IPS DF 6.9 (cell line): ENCODE data around the gene PDE8B.

Source experiments
- DNase-seq: peaks from one replicate; pipeline ENCODE4 v3.0.0-alpha.2; 2013; ENCODE audit warnings: low read depth, low spot score
- H3K27ac ChIP-seq: one replicate; pipeline ENCODE4 v1.5.1; 2013; ENCODE audit warnings: low read length, control low read depth
- H3K27me3 ChIP-seq: 2 replicates; pipeline ENCODE4 v1.6.1; 2013; ENCODE audit warnings: mild to moderate bottlenecking, low read length; ENCODE audit not compliant: control insufficient read depth, insufficient read depth
- H3K36me3 ChIP-seq: 2 replicates; pipeline ENCODE4 v1.6.1; 2013; ENCODE audit warnings: low read length; ENCODE audit not compliant: control insufficient read depth, insufficient read depth
- H3K4me1 ChIP-seq: 2 replicates; pipeline ENCODE4 v1.6.1; 2013; ENCODE audit warnings: low read length; ENCODE audit not compliant: control insufficient read depth, insufficient read depth
- H3K4me3 ChIP-seq: 2 replicates; pipeline ENCODE4 v1.5.1; 2013; ENCODE audit warnings: mild to moderate bottlenecking, low read length
- H3K9me3 ChIP-seq: 2 replicates; pipeline ENCODE4 v1.6.1; 2013; ENCODE audit warnings: low read length, inconsistent platforms; ENCODE audit not compliant: control insufficient read depth, insufficient read depth
- WGBS: extraction: QIAGEN DNeasy Blood & Tissue Kit; methylation state at CpG from one replicate; pipeline ENCODE4 v1.1.7; 2013; ENCODE audit warnings: mixed read lengths, missing lambda C conversion rate; ENCODE audit not compliant: insufficient read length, insufficient coverage; 5-methylcytosine and 5-hydroxymethylcytosine counted together

PDE8B gene

DNA sequence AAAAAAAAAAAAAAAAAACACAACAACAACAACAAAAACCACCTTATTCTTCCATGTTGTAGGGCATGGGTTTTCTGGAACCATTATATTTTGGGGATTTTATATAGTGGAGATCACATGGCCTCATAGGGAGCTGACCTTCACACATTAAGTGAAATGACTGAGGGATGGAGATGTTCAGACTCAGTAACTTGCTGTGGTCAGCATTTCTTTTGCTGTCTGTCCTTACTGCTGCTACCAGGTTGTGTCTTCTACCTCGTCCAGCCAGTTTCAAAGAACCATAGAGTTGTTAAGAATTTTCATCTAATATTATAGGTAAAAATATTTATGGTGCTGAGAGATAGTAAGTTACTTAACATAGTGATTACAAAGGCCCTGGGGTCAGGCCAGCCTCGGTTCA, 107.6 kb downstream of the PDE8B start:
- Histone ChIP-seq H3K36me3 (no peaks in the 10 kb centered on the region), H3K9me3 (no peaks in the 10 kb centered on the region), H3K4me1 (peaks cover 3% of the 10 kb centered on the region), H3K4me3 (no peak overlapping the region), H3K27me3 (no peaks in the 10 kb centered on the region), H3K27ac (no peak overlapping the region)
- no peak for DNase-seq
- WGBS: no CpG with 5 or more reads among the region's 2 CpGs

DNA sequence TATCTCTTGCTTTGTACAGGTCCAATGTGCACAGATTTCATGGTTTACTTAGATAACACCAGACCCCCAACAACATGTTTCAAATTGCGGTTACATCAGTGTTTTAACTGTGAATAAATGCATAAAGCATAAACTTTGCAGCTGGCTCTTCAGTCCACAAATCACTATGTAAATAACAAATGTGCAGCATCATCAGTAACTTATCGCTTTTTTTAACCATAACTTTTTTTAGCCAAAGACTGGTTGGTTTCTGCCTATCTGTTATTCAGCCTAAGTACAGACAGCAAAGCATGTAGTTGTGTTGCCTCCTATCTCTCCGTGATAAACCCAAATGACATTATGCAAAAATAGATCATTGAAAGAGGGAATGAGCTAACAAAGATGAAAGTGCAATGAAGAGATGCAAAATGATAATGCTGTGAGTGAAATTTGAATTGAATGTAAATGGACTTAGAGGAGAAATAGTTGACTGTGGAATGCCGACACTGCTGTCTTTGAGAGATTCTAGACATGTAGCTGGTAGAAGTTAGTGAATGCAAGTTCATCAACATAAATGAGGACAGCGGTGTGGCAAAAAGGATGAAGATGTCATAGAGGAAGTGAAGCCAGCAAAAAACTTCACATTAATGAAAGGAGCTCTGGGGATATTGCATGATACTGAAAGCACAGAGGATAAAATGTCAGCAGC, 108.8 kb downstream of the PDE8B start:
- H3K27me3 ChIP-seq: no peaks in the 10 kb centered on the region
- H3K4me3 ChIP-seq: no peak overlapping the region
- DNase-seq: no peak
- WGBS: no CpG with 5 or more reads among the region's 5 CpGs
- no peak overlapping the region for H3K27ac ChIP-seq
- no peaks in the 10 kb centered on the region for H3K9me3 ChIP-seq
- H3K36me3 ChIP-seq: no peaks in the 10 kb centered on the region
- peaks cover 3% of the 10 kb centered on the region for H3K4me1 ChIP-seq

- no peak for DNase-seq
- H3K4me1 ChIP-seq: peaks cover 3% of the 10 kb centered on the region
Observed at GRCh38 chr5:77321793-77322394, 111.4 kb downstream of the PDE8B start.

DNA sequence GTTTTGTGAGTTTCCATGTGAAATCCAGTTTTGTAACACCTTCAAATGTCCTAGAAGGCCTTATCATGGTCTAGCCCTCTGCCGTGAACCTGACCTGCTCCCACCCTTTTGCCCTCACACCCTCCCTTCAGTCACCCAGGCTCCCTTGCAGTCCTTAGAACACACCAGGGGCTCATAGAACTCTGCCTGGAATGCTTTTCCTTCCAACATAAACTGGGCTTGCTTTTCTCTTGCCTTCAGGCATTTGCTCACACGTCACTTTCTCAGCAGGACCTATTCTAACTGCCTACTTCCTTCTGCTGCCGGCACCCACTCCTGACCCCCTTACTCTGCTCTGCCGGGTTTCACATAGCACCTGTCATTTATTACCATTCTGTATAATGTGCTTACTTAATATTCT, 111.9 kb downstream of the PDE8B start:
- Histone ChIP-seq H3K36me3 (no peaks in the 10 kb centered on the region), H3K4me3 (no peak overlapping the region), H3K27ac (no peak overlapping the region), H3K4me1 (peaks cover 3% of the 10 kb centered on the region), H3K27me3 (no peaks in the 10 kb centered on the region), H3K9me3 (no peaks in the 10 kb centered on the region)
- no CpG with 5 or more reads among the region's 4 CpGs for WGBS
- DNase-seq: no peak

More at GRCh38 chr5:77321793-77322394, 111.4 kb downstream of the PDE8B start:
- Histone ChIP-seq H3K36me3 (no peaks in the 10 kb centered on the region), H3K27me3 (no peaks in the 10 kb centered on the region), H3K27ac (no peak overlapping the region), H3K4me3 (no peak overlapping the region), H3K9me3 (no peaks in the 10 kb centered on the region)
- WGBS: no CpG with 5 or more reads among the region's 4 CpGs

DNA sequence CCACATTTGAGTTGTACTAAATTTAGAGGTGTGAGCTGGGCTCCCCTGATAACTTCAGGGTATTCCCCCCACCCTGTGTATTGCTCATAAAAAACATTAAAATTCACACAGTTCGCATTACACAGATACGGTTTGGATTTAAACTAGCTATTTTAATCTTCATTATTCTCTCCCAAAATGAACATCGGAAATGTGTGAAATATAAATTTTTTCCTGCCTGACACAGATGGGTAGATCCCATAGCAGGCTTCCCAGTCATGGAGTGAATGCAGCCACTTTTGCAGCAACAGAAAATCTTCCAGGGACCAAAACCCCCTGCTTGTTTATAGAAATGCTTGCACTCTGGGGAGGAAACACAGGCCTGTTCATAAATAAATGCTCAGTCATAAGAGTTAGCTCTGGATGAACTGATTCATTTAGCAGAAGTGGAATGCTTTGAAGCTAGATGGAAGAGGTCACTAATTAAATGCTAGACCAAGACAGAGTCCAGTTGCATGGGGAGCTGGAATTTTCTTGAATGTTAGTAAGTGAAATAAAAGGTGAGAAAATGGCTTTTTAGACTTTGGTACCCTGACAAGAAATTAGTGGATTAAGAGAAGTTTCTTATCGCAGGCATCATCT, 115.6 kb downstream of the PDE8B start:
- WGBS: no CpG with 5 or more reads among the region's 4 CpGs
- H3K9me3 ChIP-seq: no peaks in the 10 kb centered on the region
- H3K36me3 ChIP-seq: no peaks in the 10 kb centered on the region
- no peaks in the 10 kb centered on the region for H3K27me3 ChIP-seq
- no peak overlapping the region for H3K27ac ChIP-seq
- peaks cover 3% of the 10 kb centered on the region for H3K4me1 ChIP-seq
- DNase-seq: no peak
- H3K4me3 ChIP-seq: no peak overlapping the region

- no peak for DNase-seq
- H3K27me3 ChIP-seq: no peaks in the 10 kb centered on the region
- H3K36me3 ChIP-seq: no peaks in the 10 kb centered on the region
- no peaks in the 10 kb centered on the region for H3K9me3 ChIP-seq
- H3K27ac ChIP-seq: no peak overlapping the region
- H3K4me1 ChIP-seq: no peaks in the 10 kb centered on the region
- no CpG with 5 or more reads among the region's 5 CpGs for whole genome bisulfite sequencing
- H3K4me3 ChIP-seq: no peak overlapping the region
Observed at GRCh38 chr5:77326986-77327734, 116.7 kb downstream of the PDE8B start.

DNA sequence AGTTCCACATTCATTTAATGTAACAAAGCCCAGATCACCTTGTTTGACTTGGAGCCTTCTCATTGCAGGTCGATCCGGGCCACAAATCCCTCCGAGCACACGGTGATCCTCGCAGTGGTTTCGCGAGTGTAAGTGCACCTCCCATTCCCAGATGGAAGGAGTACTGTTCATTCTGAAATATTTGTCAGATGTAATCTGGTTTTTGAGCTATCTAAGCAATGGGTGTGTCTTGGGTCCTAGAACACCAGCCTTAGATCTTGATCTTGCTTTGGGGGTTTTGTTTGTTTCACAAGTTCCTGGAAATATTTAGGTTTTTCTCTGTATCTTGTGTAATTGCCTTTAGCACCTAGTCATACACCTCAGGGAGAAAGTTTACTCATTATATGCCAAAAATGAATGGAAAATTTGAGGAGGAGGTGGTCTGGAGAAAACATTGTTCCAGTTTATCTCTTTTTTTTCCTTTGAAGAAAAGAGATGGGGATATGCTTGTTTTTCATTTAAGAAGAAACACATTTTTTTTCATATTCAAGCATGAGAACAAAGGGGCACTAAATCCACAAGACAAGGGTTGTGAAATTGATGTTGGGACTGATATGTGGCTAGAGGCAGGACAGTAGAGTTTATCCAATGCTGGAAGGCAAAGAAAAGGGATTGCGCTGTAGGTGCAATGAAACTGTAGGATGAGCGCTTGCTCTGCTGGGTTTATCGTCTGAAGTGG, 118.6 kb downstream of the PDE8B start:
- no peak for DNase-seq
- no CpG with 5 or more reads among the region's 10 CpGs for WGBS
- H3K4me1 ChIP-seq: no peaks in the 10 kb centered on the region; the same call in 1 of the 2 replicates

GRCh38 chr5:77329664-77330430, 119.4 kb downstream of the PDE8B start:
- Histone ChIP-seq H3K4me1 (no peaks in the 10 kb centered on the region; the same call in 1 of the 2 replicates), H3K27ac (no peak overlapping the region), H3K4me3 (no peak overlapping the region), H3K27me3 (no peaks in the 10 kb centered on the region), H3K9me3 (no peaks in the 10 kb centered on the region), H3K36me3 (no peaks in the 10 kb centered on the region)
- WGBS: no CpG with 5 or more reads among the region's 3 CpGs
- no peak for DNase-seq

More for the DNA sequence above, 118.6 kb downstream of the PDE8B start:
- Histone ChIP-seq H3K36me3 (no peaks in the 10 kb centered on the region), H3K27ac (no peak overlapping the region), H3K27me3 (no peaks in the 10 kb centered on the region), H3K9me3 (no peaks in the 10 kb centered on the region), H3K4me3 (no peak overlapping the region)

GRCh38 chr5:77333036-77333435, 122.6 kb downstream of the PDE8B start:
- Histone ChIP-seq H3K27ac (no peak overlapping the region), H3K4me1 (no peaks in the 10 kb centered on the region; the same call in 1 of the 2 replicates), H3K9me3 (no peaks in the 10 kb centered on the region), H3K4me3 (no peak overlapping the region), H3K36me3 (no peaks in the 10 kb centered on the region), H3K27me3 (no peaks in the 10 kb centered on the region)
- no peak for DNase-seq
- WGBS: no CpG with 5 or more reads among the region's 4 CpGs
